NCI-H526 treated with DMSO at 0.1 percent for 48 hours (cell line): ENCODE data around the gene DCDC1.

Experiments used
- DNase-seq: peaks from one replicate; lab custom pipeline; 2025; lab: John Stamatoyannopoulos, UW

Gene DCDC1

DNA sequence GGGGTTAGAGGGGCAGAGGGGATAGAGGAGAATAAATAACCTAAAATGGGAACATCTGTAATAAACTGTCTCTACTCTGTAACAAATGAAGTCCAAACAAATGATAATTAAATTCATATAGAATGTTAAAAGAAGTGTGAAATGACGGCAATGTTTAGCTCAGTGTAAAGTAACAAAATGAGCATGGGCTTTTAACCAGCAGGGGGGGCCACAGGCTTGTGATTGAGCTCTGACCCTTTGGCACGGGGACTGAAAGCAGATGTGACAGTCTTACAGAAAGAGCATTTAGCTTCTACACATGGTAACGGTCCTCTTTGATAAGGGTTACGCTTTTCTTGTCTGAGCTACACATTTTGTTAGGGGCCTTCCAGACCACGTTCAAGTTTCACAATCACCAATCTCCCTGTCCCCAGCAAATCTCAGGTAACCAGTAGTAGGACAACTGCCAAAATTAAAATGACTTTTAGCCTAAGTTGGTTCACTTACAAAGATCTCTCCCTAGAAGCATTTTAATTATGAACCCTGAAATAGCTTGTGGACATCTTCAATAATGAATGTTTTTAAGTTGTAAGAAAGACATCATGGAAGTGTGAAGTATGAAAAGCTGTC lies 262.5 kb downstream of the DCDC1 start:
- peak; percentile 34 for DNase-seq

DNA sequence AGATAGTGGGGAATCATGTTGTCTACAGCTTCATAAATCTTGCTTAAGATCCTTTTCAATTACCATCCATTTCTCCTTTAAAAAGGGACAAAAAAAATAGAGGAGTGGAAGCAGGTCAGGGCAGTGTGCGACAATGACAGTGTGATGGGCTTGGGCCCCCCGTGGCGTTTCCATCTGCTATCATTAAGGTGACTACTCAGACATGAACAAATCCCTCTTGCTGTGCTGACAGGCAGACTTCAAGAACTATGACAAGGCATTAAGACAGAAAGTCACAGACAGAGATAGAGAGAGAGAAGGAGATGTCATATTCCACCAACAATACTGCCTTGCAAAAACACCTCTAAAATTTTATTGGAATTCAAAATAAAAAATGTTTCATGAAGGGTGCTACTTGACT lies 263.2 kb downstream of the DCDC1 start:
- no peak for DNase-seq

DNA sequence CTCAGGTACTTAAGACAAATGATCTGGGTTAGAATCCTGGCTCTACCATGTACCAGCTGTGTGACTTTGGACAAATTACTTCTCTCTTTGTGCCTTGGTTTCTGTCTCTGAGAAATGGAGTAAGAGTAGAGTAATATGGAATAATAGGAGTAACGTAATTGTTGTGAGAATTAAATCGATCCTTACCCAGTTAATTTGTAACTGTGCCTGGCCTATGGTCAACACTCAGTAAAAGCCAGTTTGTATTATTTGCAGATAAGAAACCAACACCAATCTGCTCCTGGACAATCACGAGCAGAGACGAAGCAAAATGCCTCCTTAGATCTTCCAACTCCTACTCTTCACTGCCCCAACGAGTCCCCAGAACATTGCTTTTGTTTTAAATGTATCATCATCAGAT lies 266.7 kb downstream of the DCDC1 start:
- no peak for DNase-seq

DNA sequence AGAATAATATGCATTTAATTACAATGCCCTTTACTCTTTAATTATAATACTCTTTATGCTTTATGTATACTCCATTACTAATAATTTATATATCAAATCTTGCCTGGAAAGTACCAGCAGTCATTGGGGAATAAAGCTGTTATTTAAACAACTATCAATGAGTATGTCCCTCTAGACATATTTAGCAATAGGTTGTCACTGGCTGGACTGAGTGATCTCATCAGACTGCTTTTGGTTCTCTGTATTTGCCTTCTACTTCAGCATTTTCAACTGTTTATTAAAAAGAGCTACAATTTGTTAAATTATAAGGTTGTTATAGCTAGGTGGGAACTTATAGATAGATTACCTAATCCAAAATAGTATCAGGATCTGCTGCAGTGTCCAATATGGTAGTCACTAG lies 267.2 kb downstream of the DCDC1 start:
- DNase-seq: no peak

DNA sequence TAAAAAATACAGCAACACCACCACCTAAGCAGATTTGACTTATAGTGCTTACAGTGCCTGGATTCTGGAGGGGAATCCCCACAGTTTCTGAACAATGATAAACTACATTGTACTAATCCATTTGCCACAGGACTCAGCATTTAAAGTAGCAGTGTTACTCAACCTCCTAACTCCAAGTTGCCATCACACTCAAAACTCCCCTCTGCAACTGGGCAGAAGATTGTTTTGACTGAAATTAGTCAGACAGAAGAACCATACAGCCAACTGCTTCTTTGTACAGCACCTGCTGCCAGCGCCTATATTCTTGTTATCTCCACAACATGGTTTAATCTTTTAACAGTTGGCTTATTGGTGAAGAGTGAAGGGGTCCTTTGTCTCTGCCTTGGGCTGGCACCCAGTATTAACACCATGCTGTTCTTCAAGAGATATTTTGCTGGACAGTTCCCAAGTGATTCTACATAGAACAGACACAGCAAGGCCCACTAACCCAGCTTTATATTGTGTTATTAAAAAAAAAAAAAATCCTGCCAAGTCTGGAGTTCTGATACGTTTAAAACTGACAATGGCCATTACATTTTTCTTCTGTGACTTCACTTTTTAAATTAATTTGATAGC lies 273.2 kb downstream of the DCDC1 start:
- DNase-seq: no peak

DNA sequence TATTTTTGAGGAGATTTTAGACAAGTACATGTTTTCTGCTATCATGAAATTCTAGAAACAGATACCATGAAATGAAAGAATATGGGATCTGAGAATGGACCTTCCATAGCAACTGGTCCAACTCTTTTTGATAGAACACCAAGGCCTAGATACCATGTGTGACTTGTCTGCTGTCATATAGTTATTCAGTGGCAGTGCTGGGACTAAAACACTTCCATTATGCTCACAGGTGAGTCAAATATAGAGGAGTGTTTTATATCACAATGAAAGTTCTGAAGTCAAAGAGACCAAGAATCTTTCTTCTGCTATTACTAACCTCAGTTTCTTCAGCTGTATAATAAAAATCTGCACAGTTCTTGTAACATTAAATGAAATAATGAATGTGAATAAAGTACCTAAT lies 276.9 kb downstream of the DCDC1 start:
- DNase-seq: no peak

DNA sequence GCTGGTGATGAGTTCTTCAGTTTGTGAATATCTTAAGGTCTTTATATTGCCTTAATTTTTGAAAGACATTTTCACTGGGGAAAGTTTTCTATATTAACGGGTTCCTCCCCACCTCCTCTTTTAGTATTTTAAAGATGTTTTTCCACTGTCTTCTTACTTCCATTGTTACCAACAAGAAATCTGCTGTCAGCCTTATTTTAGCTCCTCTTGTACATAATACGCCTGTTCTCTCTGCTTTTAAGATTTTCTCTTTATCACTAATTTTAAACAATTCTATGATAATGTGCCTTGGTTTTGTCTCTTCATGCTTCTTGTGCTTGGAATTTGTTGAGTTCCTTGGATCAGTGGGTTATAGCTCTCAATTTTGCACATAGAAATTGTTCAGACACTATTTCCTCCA lies 280.4 kb downstream of the DCDC1 start:
- no peak for DNase-seq

DNA sequence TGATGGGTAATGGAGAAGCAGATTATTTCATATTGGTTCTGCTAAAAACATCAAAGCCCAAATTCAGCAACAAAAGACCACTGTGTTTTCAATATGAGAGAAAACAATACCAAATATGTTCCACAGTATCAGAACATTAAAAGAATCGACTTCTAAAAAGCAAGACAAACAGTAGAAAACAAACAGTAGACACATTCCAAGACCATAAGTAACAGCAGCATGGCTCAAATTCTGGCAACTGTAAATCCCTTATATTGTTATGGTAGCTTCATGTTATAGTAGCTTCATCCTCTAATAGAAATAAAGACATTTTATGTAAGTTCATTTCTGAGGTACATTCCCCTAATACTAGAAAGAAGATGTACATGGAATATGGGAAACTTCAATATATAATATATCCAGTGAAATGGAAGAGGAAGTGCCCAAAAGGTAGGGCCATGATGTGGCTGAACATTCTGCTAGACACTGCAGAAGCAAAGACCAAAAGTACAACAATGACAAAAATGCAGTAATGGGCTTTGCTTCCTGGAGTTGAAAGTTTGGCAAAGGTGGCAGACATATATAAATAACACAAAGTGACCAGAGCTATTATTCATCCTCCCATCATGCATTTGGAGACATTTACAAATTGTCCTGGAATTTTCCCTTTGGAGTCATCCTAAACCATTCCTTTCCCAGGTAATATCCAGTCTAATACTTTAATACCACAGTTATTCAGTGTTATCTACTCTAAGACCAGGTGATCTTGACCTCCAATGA lies 299.9 kb downstream of the DCDC1 start:
- DNase-seq: no peak

DNA sequence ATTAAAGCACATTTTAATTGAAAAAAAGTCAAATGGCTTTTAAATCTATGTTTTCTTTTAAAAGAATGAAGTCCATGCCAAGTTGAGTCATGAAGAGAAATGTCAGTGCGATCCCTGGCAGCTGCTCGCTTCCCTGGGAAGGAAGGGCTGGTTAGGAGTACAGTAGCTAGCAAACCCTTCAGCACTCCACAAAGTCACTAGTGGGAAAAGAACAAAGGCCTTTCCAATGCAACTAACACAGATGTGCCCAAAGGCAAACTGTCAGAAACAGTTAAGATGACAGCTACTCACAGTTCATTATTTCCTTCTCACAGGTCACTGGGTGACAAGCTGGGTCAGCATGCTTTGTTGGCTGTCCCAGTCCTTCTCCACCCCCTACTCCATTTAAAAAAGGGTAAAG lies 308.7 kb downstream of the DCDC1 start:
- no peak for DNase-seq

DNA sequence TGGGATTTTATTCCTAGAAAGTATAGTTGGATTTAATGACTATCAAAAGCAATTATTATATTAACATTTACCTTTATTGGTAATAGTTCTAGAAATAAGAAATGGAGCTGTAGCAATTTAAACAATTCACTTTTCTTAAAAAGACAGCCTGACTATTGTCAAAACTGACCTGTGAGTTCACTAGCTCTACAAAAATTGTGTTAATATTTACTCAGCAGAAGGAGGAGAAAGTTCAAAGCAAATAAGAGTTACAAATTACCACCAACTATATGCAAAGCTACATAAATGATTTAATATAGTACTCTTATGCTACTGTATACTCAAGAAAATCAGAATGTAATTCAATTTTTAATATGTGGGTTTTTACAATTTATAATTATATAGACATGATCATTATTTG lies 310.0 kb downstream of the DCDC1 start:
- peak; percentile 61 for DNase-seq

DNA sequence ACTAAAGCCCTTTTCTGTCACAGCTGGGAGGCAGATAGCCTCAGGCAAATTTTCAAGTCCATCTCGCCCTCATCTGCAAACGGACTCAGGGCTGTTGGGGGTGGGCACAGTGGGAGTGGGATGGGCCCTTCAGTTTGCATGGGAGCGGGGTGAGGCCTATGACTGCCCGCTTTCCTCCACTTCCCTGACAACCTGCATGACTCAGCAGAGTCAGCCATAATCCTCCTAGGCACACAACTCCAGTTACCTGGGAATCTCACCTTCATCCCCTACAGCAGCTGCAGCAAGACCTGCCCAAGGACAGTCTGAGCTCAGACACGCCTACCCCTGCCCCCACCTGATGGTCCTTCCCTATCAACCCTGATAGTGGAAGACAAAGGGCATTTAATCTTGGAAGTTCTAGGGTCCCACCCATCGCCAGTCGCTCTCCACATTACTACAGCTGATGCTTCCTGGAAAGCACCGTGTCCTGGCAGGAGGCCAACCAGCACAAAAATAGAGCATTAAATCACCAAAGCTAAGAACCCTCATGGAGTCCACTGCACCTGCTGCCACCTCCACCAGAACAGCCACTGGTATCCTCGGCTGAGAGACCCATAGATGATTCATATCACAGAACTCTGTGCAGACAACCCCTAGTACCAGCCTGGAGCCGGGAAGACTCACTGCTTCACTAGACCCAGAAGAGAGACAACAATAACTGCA lies 319.3 kb downstream of the DCDC1 start:
- no peak for DNase-seq

DNA sequence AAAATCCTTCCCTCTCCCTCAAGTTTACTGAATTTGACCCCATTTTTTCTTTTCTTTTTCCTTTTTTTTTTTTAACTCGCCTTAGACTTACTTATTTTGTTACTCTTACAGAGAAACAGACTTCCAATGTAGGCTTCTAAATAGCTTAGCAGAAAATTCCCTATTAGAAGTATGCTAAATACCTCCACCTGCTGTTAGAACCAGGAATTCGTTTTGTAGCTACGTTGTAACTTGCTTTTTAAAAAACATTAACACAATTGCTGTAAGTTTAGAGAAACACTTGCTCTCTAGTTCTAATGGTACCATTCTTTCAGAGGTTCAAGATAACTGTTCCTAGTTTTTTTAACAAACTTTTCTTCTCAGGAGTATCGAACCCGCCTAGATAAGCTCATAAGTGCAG lies 324.2 kb downstream of the DCDC1 start:
- peak; percentile 7 for DNase-seq

DNA sequence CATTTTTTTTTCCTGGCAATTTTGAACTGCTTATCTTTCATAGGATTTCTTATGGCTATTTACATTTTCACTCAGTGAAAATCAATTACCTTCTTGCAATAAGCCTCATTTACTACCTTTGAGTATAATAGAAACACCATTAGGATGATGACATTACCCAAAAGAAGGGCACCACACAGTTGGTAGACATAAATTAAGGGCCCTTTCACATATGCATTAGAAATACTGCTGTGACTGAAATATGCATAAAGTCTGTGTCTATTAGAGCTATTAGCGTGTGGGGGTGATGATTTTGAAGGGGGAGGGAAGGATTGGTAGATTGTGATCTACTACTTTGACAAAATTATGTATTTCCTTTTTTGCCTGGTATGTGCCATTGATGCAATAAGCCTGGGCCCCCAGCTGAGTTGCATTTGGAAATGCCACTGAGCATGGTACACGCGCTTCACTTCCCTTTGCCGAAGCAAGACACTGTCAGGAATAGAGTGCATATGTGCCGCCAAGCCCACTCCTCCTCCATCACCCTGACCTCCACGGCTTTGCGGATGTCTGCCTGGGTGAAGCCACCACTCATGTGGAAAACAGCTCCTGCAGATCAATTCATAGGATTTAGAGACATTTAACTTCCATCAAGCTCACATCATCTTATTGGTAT lies 339.3 kb downstream of the DCDC1 start:
- DNase-seq: no peak

DNA sequence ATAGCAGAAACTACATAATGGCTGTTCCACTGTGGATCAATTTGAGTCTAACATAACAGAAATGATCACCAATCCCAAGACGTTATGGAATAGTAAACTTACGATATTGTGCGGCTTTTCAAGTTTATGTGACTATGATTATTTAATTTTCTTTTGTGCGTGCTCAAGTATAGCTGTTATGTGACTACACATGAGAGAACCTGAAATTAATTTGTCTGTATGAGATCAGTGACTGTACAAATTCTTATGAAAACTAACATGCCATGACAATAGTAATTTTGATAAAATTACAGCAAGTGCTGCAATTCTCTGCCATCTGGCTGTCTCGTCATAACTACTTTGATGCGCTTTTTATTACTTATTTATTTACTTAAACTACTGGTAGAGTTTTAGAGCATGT lies 343.2 kb downstream of the DCDC1 start:
- no peak for DNase-seq

DNA sequence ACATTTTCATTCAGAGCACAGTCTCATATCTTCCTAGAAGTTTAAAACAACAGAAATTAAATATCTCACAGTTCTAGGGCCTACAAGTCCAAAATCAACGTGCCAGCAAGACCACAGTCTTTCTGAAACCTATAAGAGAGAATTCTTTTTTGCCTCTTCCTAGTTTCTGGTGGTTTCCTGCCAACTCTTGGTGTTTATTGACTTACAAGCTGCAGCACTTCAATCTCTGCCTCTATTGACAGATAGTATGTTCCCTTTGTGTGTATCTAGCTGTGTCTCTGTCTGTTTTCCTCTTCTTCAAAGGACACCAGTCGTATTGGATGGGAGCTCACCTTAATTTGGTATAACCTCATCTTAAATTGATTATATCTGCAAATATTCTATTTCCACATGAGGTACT lies 347.5 kb downstream of the DCDC1 start:
- no peak for DNase-seq

DNA sequence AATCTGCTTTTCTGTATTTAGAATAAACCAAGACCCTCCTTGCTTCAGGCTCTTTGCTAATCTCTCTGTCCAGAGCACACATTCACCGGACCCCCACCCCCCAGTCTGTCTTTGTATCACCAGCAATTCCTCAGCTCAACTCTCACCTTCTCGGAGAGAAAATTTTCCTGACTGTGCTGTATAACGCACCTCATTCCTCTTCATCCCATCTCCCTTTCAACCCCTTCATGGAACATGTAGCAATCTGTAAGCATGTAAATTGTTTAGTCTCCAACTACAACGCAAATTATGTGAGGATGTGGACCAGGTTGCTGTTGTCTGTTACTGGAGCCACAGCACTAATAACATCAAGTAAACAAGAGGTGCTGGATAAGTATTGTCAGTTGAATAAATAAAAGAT lies 349.8 kb downstream of the DCDC1 start:
- DNase-seq: no peak

DNA sequence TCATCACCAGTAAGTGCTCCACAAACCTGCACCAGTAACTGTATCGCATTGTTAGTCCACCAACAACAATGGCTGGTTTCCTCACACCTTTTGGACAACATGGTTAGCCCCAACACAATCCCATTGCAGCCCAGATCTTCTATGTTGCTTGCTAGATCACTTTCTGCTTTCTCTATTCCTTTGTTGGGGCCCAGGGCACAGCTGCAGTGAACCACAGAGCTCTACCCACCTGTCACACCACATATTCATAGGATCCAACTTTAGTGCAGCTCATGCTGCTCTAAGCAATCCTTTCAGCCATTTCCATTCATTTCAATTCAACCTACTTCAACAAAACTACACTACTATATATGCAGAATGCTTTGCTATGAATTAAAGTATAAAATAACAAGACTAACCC lies 364.3 kb downstream of the DCDC1 start:
- no peak for DNase-seq

DNA sequence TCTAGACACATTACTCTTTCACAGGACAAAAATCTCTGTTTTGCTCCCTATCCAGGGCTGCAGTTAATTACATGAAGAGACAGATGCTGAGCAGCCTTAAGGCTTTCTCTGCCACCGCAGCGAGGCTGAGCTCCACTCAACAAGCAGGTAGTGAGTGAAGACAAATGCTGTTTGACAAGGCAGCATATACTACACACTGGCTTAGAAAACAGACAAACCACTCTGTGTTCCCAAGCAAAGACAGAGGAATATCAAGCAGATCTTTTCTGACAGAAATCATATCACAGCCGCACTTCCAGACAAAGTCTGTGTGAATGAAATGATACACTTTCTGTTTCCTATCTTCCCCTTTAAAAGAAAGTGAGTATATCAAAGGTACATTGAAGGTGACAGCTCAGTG lies 368.1 kb downstream of the DCDC1 start:
- DNase-seq: no peak

DNA sequence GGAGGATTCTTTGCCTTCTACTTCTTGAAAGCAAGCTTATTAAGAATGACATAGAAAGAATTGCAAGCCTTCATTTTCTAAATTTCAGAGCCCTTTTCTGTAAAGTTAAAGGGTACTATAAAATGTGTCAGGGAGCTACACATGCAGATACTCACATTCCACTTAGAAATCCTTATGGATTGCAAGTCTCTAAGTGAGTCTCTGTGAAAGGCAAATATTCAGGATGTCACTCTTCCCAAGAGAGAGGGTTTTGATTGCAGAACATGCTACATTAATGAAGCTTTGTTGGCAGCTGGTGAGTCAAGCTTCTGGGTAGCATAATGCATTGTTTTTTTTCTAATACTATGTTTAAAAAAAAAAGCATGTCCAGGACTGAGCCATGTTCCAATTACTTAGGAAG lies 369.2 kb downstream of the DCDC1 start:
- DNase-seq: no peak

DNA sequence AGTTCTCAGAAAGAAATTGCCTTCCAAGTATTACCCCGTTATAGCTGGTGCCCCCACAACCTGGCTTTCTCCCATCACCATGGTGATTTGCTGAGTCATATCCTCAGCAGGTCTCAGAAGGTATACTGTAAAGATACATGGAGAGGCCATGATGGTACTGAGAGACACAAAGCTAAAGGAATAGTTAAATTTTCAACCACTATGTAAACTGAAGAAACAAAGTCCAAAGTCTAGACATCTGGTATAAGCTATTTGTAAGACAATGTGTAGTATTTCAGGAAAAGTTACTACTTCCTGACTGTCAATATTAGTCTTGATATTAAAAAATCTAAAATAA lies 377.1 kb downstream of the DCDC1 start:
- no peak for DNase-seq

DNA sequence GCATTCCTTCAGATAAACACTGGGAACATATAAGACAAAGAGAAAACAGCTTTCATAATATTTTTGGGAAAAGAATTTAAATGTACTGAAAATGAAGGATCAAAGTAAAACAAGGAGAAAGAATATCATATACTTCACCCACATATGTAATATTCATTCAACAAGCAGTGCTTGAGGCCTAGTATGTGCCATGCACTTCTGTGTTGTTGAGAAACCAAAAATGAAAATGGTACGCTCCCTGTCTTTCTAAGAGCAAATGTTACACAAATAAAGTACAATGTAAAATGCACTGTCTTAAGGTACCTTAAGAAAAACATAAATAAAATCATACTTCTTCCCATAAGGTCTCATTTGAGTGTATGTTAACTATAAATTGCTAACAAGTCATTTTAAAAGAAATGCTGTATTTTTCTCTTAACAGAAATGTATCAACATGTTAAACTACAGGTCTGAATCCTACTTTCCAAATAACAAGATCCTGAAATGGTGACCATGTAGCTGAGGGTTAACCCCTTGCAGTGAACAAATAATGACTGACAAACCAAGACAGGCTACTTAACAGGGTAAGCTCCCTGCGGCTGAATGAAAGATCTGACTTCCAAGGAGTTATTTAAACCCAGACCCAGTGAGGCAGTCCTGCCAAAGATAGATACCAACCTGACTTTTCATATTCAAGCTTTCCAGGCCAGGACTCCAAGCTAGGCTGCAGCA lies 377.6 kb downstream of the DCDC1 start:
- no peak for DNase-seq

DNA sequence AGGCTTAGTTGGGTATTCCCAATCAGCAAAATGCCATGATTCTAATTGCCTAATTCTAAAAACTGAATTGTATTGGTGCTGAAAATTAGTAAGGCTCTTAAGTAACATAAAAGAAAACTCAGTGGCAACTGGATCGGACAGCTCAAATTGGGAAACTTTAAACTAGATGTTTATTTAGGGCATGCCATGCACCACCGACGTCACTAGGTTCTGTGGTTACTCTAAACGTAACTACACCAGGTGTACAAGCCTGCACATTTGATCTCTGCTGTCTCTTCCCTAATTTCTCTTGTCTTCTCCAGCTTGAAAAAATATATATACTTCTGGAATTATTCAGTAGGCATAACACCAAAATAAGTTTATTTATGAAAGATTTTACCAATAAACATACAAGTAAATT lies 378.2 kb downstream of the DCDC1 start:
- no peak for DNase-seq
